AG04450 (cell line): ENCODE data around the gene ZNF516. TPM values are rescaled to one million over a fixed set of nuclear protein-coding genes. Genes with fewer than 3 reads are reported as not detected.

Experiments used
- CTCF ChIA-PET: fragments of 300-600, 350-600 bp; formaldehyde crosslinking; extraction: SDS; loops from one replicate; lab custom pipeline; 2022; ENCODE audit warnings: antibody characterized with exemption, inconsistent platforms; lab: Charles Lee
- POLR2A ChIA-PET: fragments of 350-600 bp; formaldehyde crosslinking; extraction: SDS; loops from one replicate; lab custom pipeline; 2021; ENCODE audit warnings: antibody characterized with exemption, inconsistent platforms; lab: Yijun Ruan, JAX
- DNase-seq: peaks from one replicate; pipeline ENCODE4 v3.0.0-alpha.2; 2011; ENCODE audit warnings: low read depth, low spot score
- H3K27ac ChIP-seq: one replicate; pipeline ENCODE4 v1.5.1; 2012; ENCODE audit warnings: low read depth, low read length, control low read depth
- H3K27me3 ChIP-seq: one replicate; pipeline ENCODE4 v1.6.0; 2012; ENCODE audit warnings: low read length; ENCODE audit not compliant: control insufficient read depth, insufficient read depth
- H3K4me3 ChIP-seq: 2 replicates; pipeline ENCODE4 v1.5.1; 2011; ENCODE audit warnings: mild to moderate bottlenecking, low read depth, low read length, control low read depth
- H3K9me3 ChIP-seq: 2 replicates; pipeline ENCODE4 v1.5.1; 2012; ENCODE audit warnings: low read length; ENCODE audit not compliant: control insufficient read depth, insufficient read depth
- CTCF ChIP-seq: IDR thresholded peaks from 2 replicates; pipeline ENCODE4 v1.5.1; 2011; ENCODE audit warnings: low read depth, low read length, control low read depth, inconsistent platforms
- polyA plus RNA-seq: library from polyadenylated mRNA; depleted of rRNA; stranded (reverse); fragments of >200 nt; gene quantifications from 2 replicates; pipeline ENCODE4 v1.2.3, GENCODE V29; 2011

Gene ZNF516
- polyA plus RNA-seq, 1 experiment, result 15.5 TPM

- Histone ChIP-seq H3K27me3 (peaks cover 3% of the 10 kb centered on the region), H3K27ac (no peak overlapping the region), H3K4me3 (no peak overlapping the region), H3K9me3 (no peaks in the 10 kb centered on the region)
- ChIA-PET POLR2A (no interaction called here), CTCF (no interaction called here)
- TF ChIP-seq CTCF, result no peak
- DNase-seq, result no peak
Measured at GRCh38 chr18:76322686-76323085, 172.4 kb downstream of the ZNF516 start.

GRCh38 chr18:76319366-76319765, 175.7 kb downstream of the ZNF516 start:
- Histone ChIP-seq H3K9me3 (no peaks in the 10 kb centered on the region), H3K27me3 (peaks cover 6% of the 10 kb centered on the region), H3K4me3 (no peak overlapping the region), H3K27ac (no peak overlapping the region)
- no peak for DNase-seq
- ChIA-PET POLR2A (no interaction called here), CTCF (no interaction called here)
- TF ChIP-seq CTCF, result no peak

GRCh38 chr18:76318607-76319006, 176.4 kb downstream of the ZNF516 start:
- Histone ChIP-seq H3K4me3 (no peak overlapping the region), H3K27ac (no peak overlapping the region), H3K27me3 (peaks cover 7% of the 10 kb centered on the region), H3K9me3 (no peaks in the 10 kb centered on the region)
- ChIA-PET POLR2A (no interaction called here), CTCF (no interaction called here)
- TF ChIP-seq CTCF, result no peak
- no peak for DNase-seq

- TF ChIP-seq CTCF, result no peak
- DNase-seq, result no peak
- H3K9me3 ChIP-seq, result no peaks in the 10 kb centered on the region
- H3K4me3 ChIP-seq, result no peak overlapping the region
- ChIA-PET POLR2A (no interaction called here), CTCF (interaction anchor here (0.6 kb wide), 1 partner anchor 208 kb away, joined by 3 read pairs; no protein-coding TSS in a partner anchor)
- no peak overlapping the region for H3K27ac ChIP-seq
- H3K27me3 ChIP-seq, result peaks cover 9% of the 10 kb centered on the region
Measured at GRCh38 chr18:76317136-76317535, 177.9 kb downstream of the ZNF516 start.

GRCh38 chr18:76315722-76316230, 179.3 kb downstream of the ZNF516 start:
- ChIA-PET POLR2A (no interaction called here), CTCF (no interaction called here)
- no peak overlapping the region for H3K27ac ChIP-seq
- TF ChIP-seq CTCF, result no peak
- no peak overlapping the region for H3K4me3 ChIP-seq
- no peaks in the 10 kb centered on the region for H3K9me3 ChIP-seq
- DNase-seq, result no peak
- H3K27me3 ChIP-seq, result peaks cover 9% of the 10 kb centered on the region
